Measurements from ENCODE around the gene ORM1. TPM values are rescaled to one million over a fixed set of nuclear protein-coding genes. Genes with fewer than 3 reads are reported as not detected.

Gene ORM1
- total RNA-seq, 1 donor from 2014 or later = 5.2 TPM

DNA sequence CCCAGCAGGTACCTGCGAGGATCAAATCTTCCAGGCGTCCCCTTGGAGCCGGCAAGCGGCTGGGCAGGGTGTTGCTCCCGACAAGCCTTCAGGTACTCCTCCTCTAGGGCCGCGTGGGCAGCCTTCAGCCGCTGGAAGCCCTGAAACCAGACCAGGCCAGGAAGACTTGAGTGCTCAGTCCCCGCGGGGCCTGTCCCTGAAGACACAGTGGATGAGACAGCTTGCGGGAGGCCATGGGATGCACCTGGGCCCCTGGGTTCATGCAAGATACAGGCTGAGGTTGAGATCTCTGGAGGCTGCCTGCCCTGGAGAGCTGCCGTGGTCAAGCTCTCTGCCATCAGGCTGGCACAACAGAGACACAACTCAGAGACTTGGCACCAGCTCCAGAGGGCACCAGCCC lies 39.5 kb downstream of the ORM1 start:
- Histone ChIP-seq H3K9me3 (no peaks in the 10 kb centered on the region), H3K36me3 (peaks cover 84% of the 10 kb centered on the region), H3K27me3 (no peaks in the 10 kb centered on the region), H3K4me1 (peaks cover 39% of the 10 kb centered on the region), H3K27ac (no peak overlapping the region), H3K4me3 (no peak overlapping the region)
- intact Hi-C loops (cut with DNase I) = no loop called here
- TF ChIP-seq, protein P1, sequence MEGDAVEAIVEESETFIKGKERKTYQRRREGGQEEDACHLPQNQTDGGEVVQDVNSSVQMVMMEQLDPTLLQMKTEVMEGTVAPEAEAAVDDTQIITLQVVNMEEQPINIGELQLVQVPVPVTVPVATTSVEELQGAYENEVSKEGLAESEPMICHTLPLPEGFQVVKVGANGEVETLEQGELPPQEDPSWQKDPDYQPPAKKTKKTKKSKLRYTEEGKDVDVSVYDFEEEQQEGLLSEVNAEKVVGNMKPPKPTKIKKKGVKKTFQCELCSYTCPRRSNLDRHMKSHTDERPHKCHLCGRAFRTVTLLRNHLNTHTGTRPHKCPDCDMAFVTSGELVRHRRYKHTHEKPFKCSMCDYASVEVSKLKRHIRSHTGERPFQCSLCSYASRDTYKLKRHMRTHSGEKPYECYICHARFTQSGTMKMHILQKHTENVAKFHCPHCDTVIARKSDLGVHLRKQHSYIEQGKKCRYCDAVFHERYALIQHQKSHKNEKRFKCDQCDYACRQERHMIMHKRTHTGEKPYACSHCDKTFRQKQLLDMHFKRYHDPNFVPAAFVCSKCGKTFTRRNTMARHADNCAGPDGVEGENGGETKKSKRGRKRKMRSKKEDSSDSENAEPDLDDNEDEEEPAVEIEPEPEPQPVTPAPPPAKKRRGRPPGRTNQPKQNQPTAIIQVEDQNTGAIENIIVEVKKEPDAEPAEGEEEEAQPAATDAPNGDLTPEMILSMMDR (IDR thresholded peaks at IDR 0.05) = no peak
- ATAC-seq (no peak), DNase-seq (peak; percentile 53)

DNA sequence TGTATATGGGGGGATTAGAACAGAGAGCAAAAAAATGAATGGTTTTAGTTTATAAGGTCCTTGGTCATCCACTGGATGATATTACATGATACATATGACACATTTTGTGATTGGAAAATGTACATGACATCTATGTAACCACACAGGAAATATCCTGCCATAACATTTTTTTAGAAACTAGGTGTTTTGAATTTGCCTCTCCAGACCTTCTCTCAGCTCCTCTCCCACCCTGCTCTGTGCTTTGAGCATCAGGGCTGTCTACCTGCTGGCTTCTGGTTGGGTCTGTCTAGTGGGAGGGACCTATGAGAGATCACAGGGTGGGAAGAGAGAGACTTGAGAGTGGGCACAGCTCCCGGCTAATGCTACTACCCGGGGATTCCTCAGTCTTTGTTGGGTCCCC lies 40.5 kb downstream of the ORM1 start:
- peak overlapping the region; percentile 61 for H3K27ac ChIP-seq
- peaks cover 43% of the 10 kb centered on the region for H3K4me1 ChIP-seq
- no peaks in the 10 kb centered on the region for H3K9me3 ChIP-seq
- no peak overlapping the region for H3K4me3 ChIP-seq
- H3K27me3 ChIP-seq = no peaks in the 10 kb centered on the region
- H3K36me3 ChIP-seq = peaks cover 84% of the 10 kb centered on the region
- DNase-seq (peak; percentile 2), ATAC-seq (no peak)
- intact Hi-C loops (cut with DNase I) = no loop called here
- TF ChIP-seq, protein P1 (IDR thresholded peaks at IDR 0.05) = no peak

DNA sequence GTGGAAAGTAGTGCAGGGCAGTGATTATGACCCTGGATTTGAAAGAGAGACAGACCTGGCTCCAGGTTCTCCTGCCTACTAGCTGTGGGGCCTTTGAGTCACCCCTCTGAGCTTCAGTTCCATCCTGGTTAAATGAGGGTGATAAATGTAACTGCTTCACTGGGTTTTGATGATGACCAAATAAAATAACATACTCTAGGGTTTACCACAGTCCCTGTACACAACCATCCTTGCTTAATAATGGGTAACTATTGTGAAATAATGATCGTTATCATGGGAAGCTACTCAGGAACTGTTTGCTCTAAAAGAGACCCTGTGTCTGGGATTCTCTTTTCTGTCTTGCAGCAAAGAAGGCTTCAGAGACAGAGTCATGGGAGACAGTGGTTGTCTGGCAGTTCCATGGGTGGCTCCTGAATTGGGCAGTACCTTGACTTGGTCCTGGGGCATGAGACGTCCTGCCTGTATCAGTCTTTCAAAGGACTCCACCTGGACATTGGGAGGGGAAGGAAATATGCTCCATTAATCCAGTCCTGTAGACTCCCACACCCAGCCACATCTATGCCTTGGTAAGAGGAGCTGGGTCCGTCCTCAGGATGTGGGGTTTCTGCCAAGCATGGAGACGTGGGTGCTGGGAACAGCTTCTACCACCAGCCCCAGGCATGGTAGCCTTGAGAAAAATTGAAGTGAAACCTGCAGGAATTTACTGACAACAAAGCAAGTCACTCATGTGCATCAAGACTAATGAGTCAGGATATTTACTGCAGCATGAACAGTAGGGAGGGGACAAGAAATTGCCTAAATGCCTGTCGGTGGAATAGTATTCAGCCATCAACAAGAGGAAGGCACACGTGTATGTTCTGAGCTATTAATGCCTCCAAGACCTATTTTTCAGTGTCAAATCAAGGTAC lies 41.5 kb downstream of the ORM1 start:
- Histone ChIP-seq H3K27me3 (no peaks in the 10 kb centered on the region), H3K36me3 (peaks cover 78% of the 10 kb centered on the region), H3K4me1 (peaks cover 43% of the 10 kb centered on the region), H3K9me3 (no peaks in the 10 kb centered on the region), H3K27ac (peak overlapping the region; percentile 61), H3K4me3 (no peak overlapping the region)
- ATAC-seq (peak; percentile 40), DNase-seq (peak; percentile 25)
- TF ChIP-seq, protein P1 (IDR thresholded peaks at IDR 0.05) = no peak
- intact Hi-C loops (cut with DNase I) = no loop called here

DNA sequence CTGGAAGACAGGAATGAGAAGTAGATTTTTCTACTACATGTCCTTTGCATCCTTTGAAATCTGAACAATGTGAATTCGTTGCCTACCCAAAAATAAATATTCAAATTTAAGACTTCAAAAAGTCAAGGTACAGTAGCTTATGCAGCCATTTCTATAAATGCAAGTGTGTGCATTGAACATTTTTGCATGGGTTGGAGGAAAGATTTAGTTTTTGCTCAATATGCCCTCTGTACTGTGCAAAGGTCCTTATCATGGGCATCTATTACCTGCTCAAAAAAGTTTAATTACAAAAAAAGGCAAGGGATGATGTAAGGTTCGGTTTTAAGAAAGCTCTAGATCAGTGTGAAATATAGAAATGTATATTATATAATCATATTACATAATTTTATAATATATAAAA lies 42.3 kb downstream of the ORM1 start:
- Histone ChIP-seq H3K9me3 (no peaks in the 10 kb centered on the region), H3K36me3 (peaks cover 75% of the 10 kb centered on the region), H3K4me3 (no peak overlapping the region), H3K27me3 (no peaks in the 10 kb centered on the region), H3K4me1 (peaks cover 43% of the 10 kb centered on the region), H3K27ac (peak overlapping the region; percentile 61)
- TF ChIP-seq, protein P1 (IDR thresholded peaks at IDR 0.05) = no peak
- no peak for DNase-seq
- intact Hi-C loops (cut with DNase I) = no loop called here
- ATAC-seq = no peak

DNA sequence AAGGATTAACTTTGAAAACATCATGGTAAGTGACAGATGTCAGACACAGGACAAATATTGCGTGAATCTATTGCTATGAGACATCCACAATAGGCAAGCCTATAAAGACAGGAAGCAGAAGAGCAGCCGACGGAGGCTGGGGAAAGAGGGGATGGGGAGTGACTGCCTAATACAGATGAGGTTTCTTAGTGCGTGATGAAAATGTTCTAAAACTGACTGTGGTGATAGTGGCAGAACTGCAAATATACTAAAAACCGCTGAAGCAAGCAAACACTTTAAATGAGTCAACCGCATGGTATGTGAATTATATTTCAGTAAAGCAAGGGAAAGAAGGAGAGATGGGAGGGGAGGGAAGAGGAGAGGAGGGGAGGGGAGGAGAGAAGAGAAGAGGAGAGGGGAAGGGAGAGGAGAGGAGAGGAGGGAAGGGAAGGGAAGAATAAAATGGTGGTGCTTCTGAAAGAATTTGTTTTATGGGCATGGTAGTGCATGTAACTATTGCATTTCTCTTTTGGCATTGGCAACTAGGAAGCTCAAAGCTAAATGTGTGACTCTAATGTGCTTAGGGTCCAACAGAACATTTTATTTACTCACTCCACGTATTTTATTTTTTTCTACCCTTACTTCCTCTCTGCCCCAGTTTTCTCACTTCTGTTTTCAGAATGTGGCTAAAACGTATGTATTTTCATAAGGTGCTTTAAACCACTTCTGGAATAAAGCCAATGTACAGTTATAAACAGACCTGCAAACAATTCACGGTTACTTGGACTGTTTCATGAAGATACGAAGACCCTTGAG lies 43.6 kb downstream of the ORM1 start:
- intact Hi-C loops (cut with DNase I) = no loop called here
- peaks cover 75% of the 10 kb centered on the region for H3K36me3 ChIP-seq
- H3K4me3 ChIP-seq = no peak overlapping the region
- ATAC-seq (peak; percentile 45), DNase-seq (peak; percentile 52)
- no peaks in the 10 kb centered on the region for H3K9me3 ChIP-seq
- H3K27ac ChIP-seq = peak overlapping the region; percentile 71
- TF ChIP-seq, protein P1 (IDR thresholded peaks at IDR 0.05) = no peak
- H3K4me1 ChIP-seq = peaks cover 50% of the 10 kb centered on the region
- H3K27me3 ChIP-seq = no peaks in the 10 kb centered on the region

All from upper lobe of right lung (tissue), 1 donor.